H9 (cell line): ENCODE results near the gene FRAT2. TPM values are rescaled to one million over a fixed set of nuclear protein-coding genes. Genes with fewer than 3 reads are reported as not detected.
"Not testable (repeated sequence)": the region's sequence is repeated elsewhere in the genome, so short reads cannot be mapped to it uniquely, and the experiment has no call there.

Source experiments
- DNase-seq: peaks from one replicate; pipeline ENCODE4 v3.0.0-alpha.2; 2017
- H2AFZ ChIP-seq: one replicate; pipeline ENCODE4 v1.6.1; 2013; ENCODE audit warnings: mild to moderate bottlenecking, low read length, control low read depth, moderate library complexity
- H2AK5ac ChIP-seq: 2 replicates; pipeline ENCODE4 v1.6.1; 2013; ENCODE audit warnings: low read length, control low read depth, mixed read lengths; ENCODE audit not compliant: insufficient read length
- H2BK120ac ChIP-seq: one replicate; pipeline ENCODE4 v1.6.1; 2013; ENCODE audit warnings: low read depth, mild to moderate bottlenecking, low read length, control low read depth, inconsistent platforms; ENCODE audit not compliant: poor library complexity, severe bottlenecking
- H2BK12ac ChIP-seq: 2 replicates; pipeline ENCODE4 v1.6.1; 2013; ENCODE audit warnings: low read length, control low read depth, mixed read lengths, low read depth; ENCODE audit not compliant: insufficient read length
- H2BK15ac ChIP-seq: 2 replicates; pipeline ENCODE4 v1.6.1; 2013; ENCODE audit warnings: low read depth, low read length, control low read depth
- H2BK20ac ChIP-seq: one replicate; pipeline ENCODE4 v1.6.1; 2013; ENCODE audit warnings: low read depth, mild to moderate bottlenecking, low read length, control low read depth, inconsistent platforms; ENCODE audit not compliant: poor library complexity, severe bottlenecking
- H2BK5ac ChIP-seq: 2 replicates; pipeline ENCODE4 v1.6.1; 2013; ENCODE audit warnings: low read length, control low read depth, mixed read lengths; ENCODE audit not compliant: insufficient read length
- H3K14ac ChIP-seq: 2 replicates; pipeline ENCODE4 v1.6.1; 2013; ENCODE audit warnings: low read length, control low read depth; ENCODE audit not compliant: insufficient read depth
- H3K18ac ChIP-seq: 2 replicates; pipeline ENCODE4 v1.6.1; 2013; ENCODE audit warnings: low read depth, mild to moderate bottlenecking, mixed read lengths, low read length, control low read depth; ENCODE audit not compliant: insufficient read length
- H3K23ac ChIP-seq: 2 replicates; pipeline ENCODE4 v1.6.1; 2013; ENCODE audit warnings: low read length, control low read depth, mixed read lengths, low read depth; ENCODE audit not compliant: insufficient read length
- H3K23me2 ChIP-seq: 2 replicates; pipeline ENCODE4 v1.6.1; 2013; ENCODE audit warnings: low read depth, mild to moderate bottlenecking, mixed read lengths, low read length, control low read depth; ENCODE audit not compliant: insufficient read length, poor library complexity, severe bottlenecking
- H3K27ac ChIP-seq: 2 replicates; pipeline ENCODE4 v1.5.1; 2013; ENCODE audit warnings: low read length, control low read depth, mixed read lengths, low read depth; ENCODE audit not compliant: insufficient read length
- H3K27me3 ChIP-seq: 2 replicates; pipeline ENCODE4 v1.6.1; 2013; ENCODE audit warnings: low read length, control low read depth, inconsistent platforms; ENCODE audit not compliant: insufficient read depth
- H3K4ac ChIP-seq: 2 replicates; pipeline ENCODE4 v1.6.1; 2013; ENCODE audit warnings: low read depth, mild to moderate bottlenecking, control low read depth, inconsistent platforms, low read length, moderate library complexity
- H3K4me1 ChIP-seq: 2 replicates; pipeline ENCODE4 v1.6.1; 2013; ENCODE audit warnings: low read length, control low read depth, inconsistent platforms; ENCODE audit not compliant: insufficient read depth
- H3K4me2 ChIP-seq: 2 replicates; pipeline ENCODE4 v1.6.1; 2013; ENCODE audit warnings: low read length, control low read depth, mixed read lengths; ENCODE audit not compliant: insufficient read length, insufficient read depth
- H3K56ac ChIP-seq: 2 replicates; pipeline ENCODE4 v1.6.1; 2013; ENCODE audit warnings: low read depth, mild to moderate bottlenecking, mixed read lengths, low read length, control low read depth; ENCODE audit not compliant: insufficient read length
- H3K79me1 ChIP-seq: 2 replicates; pipeline ENCODE4 v1.6.1; 2013; ENCODE audit warnings: low read depth, mild to moderate bottlenecking, moderate library complexity, low read length, control low read depth, inconsistent platforms; ENCODE audit not compliant: insufficient read depth, poor library complexity, severe bottlenecking
- H3K79me2 ChIP-seq: 2 replicates; pipeline ENCODE4 v1.6.1; 2013; ENCODE audit warnings: low read length, control low read depth, inconsistent platforms; ENCODE audit not compliant: insufficient read depth
- H3K9ac ChIP-seq: 2 replicates; pipeline ENCODE4 v1.6.1; 2013; ENCODE audit warnings: low read length, control low read depth, mixed read lengths; ENCODE audit not compliant: insufficient read length; ENCODE audit errors: extremely low read depth
- H3K9me3 ChIP-seq: one replicate; pipeline ENCODE4 v1.6.1; 2013; ENCODE audit warnings: low read depth, low read length, inconsistent platforms; ENCODE audit not compliant: control insufficient read depth
- H3T11ph ChIP-seq: one replicate; pipeline ENCODE4 v1.6.1; 2013; ENCODE audit warnings: mild to moderate bottlenecking, low read length, control low read depth, inconsistent platforms
- H4K20me1 ChIP-seq: one replicate; pipeline ENCODE4 v1.6.1; 2013; ENCODE audit not compliant: control insufficient read depth, insufficient read length, insufficient read depth
- H4K5ac ChIP-seq: 2 replicates; pipeline ENCODE4 v1.6.1; 2013; ENCODE audit warnings: low read depth, mild to moderate bottlenecking, mixed read lengths, low read length, control low read depth; ENCODE audit not compliant: insufficient read length
- H4K8ac ChIP-seq: replicated peaks from 2 replicates; pipeline ENCODE4 v1.6.1; 2013; ENCODE audit warnings: low read length, control low read depth, mixed read lengths, low read depth; ENCODE audit not compliant: insufficient read length
- H4K91ac ChIP-seq: 2 replicates; pipeline ENCODE4 v1.6.1; 2013; ENCODE audit warnings: low read depth, mild to moderate bottlenecking, moderate library complexity, mixed read lengths, low read length, control low read depth; ENCODE audit not compliant: insufficient read length
- H3K27ac Mint-ChIP-seq, 3 experiments: 2 replicates in 2 of 3; 3 replicates in 1 of 3; pipeline ENCODE4 v1.8.0; 2020 to 2021; ENCODE audit warnings: mixed read lengths in 3 of 3, mild to moderate bottlenecking in 1 of 3, moderate library complexity in 1 of 3
- H3K27me3 Mint-ChIP-seq: 2 replicates; pipeline ENCODE4 v1.8.0; 2021; ENCODE audit warnings: low read depth, mild to moderate bottlenecking, moderate library complexity, mixed read lengths
- H3K36me3 Mint-ChIP-seq, 3 experiments: 2 replicates in 2 of 3; 3 replicates in 1 of 3; pipeline ENCODE4 v1.8.0; 2020 to 2021; ENCODE audit warnings: low read depth in 3 of 3, mixed read lengths in 3 of 3; ENCODE audit not compliant: insufficient read depth in 1 of 3
- H3K4me1 Mint-ChIP-seq, 2 experiments: 2 replicates each; pipeline ENCODE4 v1.8.0; 2020; ENCODE audit warnings: mixed read lengths in 2 of 2
- H3K4me3 Mint-ChIP-seq, 2 experiments: 2 replicates in 1 of 2; 3 replicates in 1 of 2; pipeline ENCODE4 v1.8.0; 2020 to 2021; ENCODE audit warnings: mild to moderate bottlenecking in 2 of 2, mixed read lengths in 2 of 2, moderate library complexity in 1 of 2
- H3K9me3 Mint-ChIP-seq, 2 experiments: 2 replicates in 1 of 2; 3 replicates in 1 of 2; pipeline ENCODE4 v1.8.0; 2020; ENCODE audit warnings: mild to moderate bottlenecking in 2 of 2, mixed read lengths in 2 of 2, moderate library complexity in 1 of 2
- WGBS: extraction: QIAGEN DNeasy Blood & Tissue Kit; methylation state at CpG from one replicate; pipeline ENCODE4 v1.1.7; 2013; ENCODE audit warnings: missing lambda C conversion rate, low lambda C conversion rate, mixed read lengths; ENCODE audit not compliant: insufficient read length; ENCODE audit errors: extremely low coverage; 5-methylcytosine and 5-hydroxymethylcytosine counted together
- total RNA-seq: library from RNA; stranded (reverse); gene quantifications from 2 replicates; pipeline ENCODE4 v1.2.1, GENCODE V29; 2021
- TF ChIP-seq, protein P1 (sequence below): fragments of 200-600 bp; sonication (generic); conservative IDR thresholded peaks from 3 replicates; pipeline ENCODE4 v1.8.0; 2021; ENCODE audit warnings: antibody characterized with exemption, mild to moderate bottlenecking

Gene FRAT2
- total RNA-seq, 1 experiment from 2014 or later = 129 TPM

GRCh38 chr10:97291357-97292096, 43.0 kb downstream of the FRAT2 start:
- TF ChIP-seq, protein P1, sequence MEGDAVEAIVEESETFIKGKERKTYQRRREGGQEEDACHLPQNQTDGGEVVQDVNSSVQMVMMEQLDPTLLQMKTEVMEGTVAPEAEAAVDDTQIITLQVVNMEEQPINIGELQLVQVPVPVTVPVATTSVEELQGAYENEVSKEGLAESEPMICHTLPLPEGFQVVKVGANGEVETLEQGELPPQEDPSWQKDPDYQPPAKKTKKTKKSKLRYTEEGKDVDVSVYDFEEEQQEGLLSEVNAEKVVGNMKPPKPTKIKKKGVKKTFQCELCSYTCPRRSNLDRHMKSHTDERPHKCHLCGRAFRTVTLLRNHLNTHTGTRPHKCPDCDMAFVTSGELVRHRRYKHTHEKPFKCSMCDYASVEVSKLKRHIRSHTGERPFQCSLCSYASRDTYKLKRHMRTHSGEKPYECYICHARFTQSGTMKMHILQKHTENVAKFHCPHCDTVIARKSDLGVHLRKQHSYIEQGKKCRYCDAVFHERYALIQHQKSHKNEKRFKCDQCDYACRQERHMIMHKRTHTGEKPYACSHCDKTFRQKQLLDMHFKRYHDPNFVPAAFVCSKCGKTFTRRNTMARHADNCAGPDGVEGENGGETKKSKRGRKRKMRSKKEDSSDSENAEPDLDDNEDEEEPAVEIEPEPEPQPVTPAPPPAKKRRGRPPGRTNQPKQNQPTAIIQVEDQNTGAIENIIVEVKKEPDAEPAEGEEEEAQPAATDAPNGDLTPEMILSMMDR = no peak
- Histone ChIP-seq H3T11ph (no peak overlapping the region), H3K27me3 (no peaks in the 10 kb centered on the region), H3K9ac (peak overlapping the region; percentile 46), H3K14ac (no peak overlapping the region), H2BK120ac (no peak overlapping the region), H2BK5ac (no peak overlapping the region), H3K4ac (no peak overlapping the region), H3K4me2 (peak overlapping the region; percentile 69), H3K27ac (peak overlapping the region; percentile 32), H3K79me1 (peaks cover 4% of the 10 kb centered on the region), H2BK20ac (no peak overlapping the region), H2BK15ac (no peak overlapping the region), H4K20me1 (no peaks in the 10 kb centered on the region), H3K4me1 (no peaks in the 10 kb centered on the region), H2BK12ac (no peak overlapping the region), H3K23me2 (no peaks in the 10 kb centered on the region), H3K79me2 (no peaks in the 10 kb centered on the region), H2AFZ (no peak overlapping the region), H4K8ac (no peak overlapping the region), H2AK5ac (no peak overlapping the region), H3K9me3 (no peaks in the 10 kb centered on the region), H3K56ac (no peak overlapping the region), H3K18ac (no peak overlapping the region), H3K23ac (no peak overlapping the region), H4K91ac (no peak overlapping the region), H4K5ac (no peak overlapping the region)
- H3K4me1 Mint-ChIP-seq = peaks cover 18 to 20% of the 10 kb centered on the region in 2 experiments
- H3K4me3 Mint-ChIP-seq = peak overlapping the region; percentile 81 to 91
- peaks cover 9 to 34% (median 12%) of the 10 kb centered on the region in 3 experiments for H3K36me3 Mint-ChIP-seq
- DNase-seq = no peak
- peak overlapping the region; percentile 66 to 93 (median 82); a peak in 6 of 7 replicates for H3K27ac Mint-ChIP-seq
- no CpG with 5 or more reads among the region's 25 CpGs for WGBS
- no peaks in the 10 kb centered on the region for H3K27me3 Mint-ChIP-seq
- H3K9me3 Mint-ChIP-seq = no peaks in the 10 kb centered on the region; a peak in 1 of 5 replicates

GRCh38 chr10:97290576-97291356, 43.8 kb downstream of the FRAT2 start:
- not testable (repeated sequence) for H3K18ac ChIP-seq, H3K27me3 ChIP-seq, H3K27me3 Mint-ChIP-seq, H2BK12ac ChIP-seq, H3K23ac ChIP-seq, H3K9me3 ChIP-seq, H4K5ac ChIP-seq, H3K79me2 ChIP-seq, H4K91ac ChIP-seq, H3K56ac ChIP-seq, H2BK120ac ChIP-seq, H3K4ac ChIP-seq, H3K4me2 ChIP-seq, H3K9me3 Mint-ChIP-seq, H4K8ac ChIP-seq, H2AK5ac ChIP-seq, H2BK20ac ChIP-seq, H3T11ph ChIP-seq, H2AFZ ChIP-seq, H3K4me1 ChIP-seq, H3K14ac ChIP-seq, DNase-seq, H4K20me1 ChIP-seq, H2BK5ac ChIP-seq, H3K9ac ChIP-seq, H3K27ac ChIP-seq, H2BK15ac ChIP-seq, H3K79me1 ChIP-seq, H3K23me2 ChIP-seq
- H3K27ac Mint-ChIP-seq = peak overlapping the region in 1 of 3 experiments; percentile 86; a peak in 2 of 7 replicates
- H3K4me3 Mint-ChIP-seq = peak overlapping the region; percentile 81 to 91
- H3K36me3 Mint-ChIP-seq = peaks cover 9 to 34% (median 12%) of the 10 kb centered on the region in 3 experiments
- peaks cover 18 to 20% of the 10 kb centered on the region in 2 experiments for H3K4me1 Mint-ChIP-seq
- WGBS = no CpG with 5 or more reads among the region's 17 CpGs
